Endodermal cell (in vitro differentiated cells): Measurements from ENCODE around the gene CYREN. TPM values are rescaled to one million over a fixed set of nuclear protein-coding genes. Genes with fewer than 3 reads are reported as not detected.

Source experiments
- DNase-seq: peaks from one replicate; pipeline ENCODE4 v3.0.0-alpha.2; 2017
- H3K27ac ChIP-seq: 2 replicates; pipeline ENCODE4 v1.5.1; 2013; ENCODE audit warnings: mild to moderate bottlenecking, low read depth, low read length, moderate library complexity
- H3K27me3 ChIP-seq: 2 replicates; pipeline ENCODE4 v1.6.1; 2013; ENCODE audit warnings: mild to moderate bottlenecking, low read length, moderate library complexity; ENCODE audit not compliant: insufficient read depth, control insufficient read depth, poor library complexity, severe bottlenecking
- H3K36me3 ChIP-seq: 2 replicates; pipeline ENCODE4 v1.7.0; 2013; ENCODE audit warnings: mild to moderate bottlenecking, low read length, moderate library complexity; ENCODE audit not compliant: control insufficient read depth, insufficient read depth
- H3K4me1 ChIP-seq: one replicate; pipeline ENCODE4 v1.7.0; 2013; ENCODE audit warnings: low read length; ENCODE audit not compliant: control insufficient read depth, insufficient read depth
- H3K4me3 ChIP-seq: 2 replicates; pipeline ENCODE4 v1.5.1; 2013; ENCODE audit warnings: mild to moderate bottlenecking, low read length, moderate library complexity
- H3K9ac ChIP-seq: 2 replicates; pipeline ENCODE4 v1.6.1; 2013; ENCODE audit warnings: mild to moderate bottlenecking, low read length, moderate library complexity; ENCODE audit not compliant: poor library complexity, severe bottlenecking; ENCODE audit errors: extremely low read depth
- H3K9me3 ChIP-seq: 2 replicates; pipeline ENCODE4 v1.6.1; 2013; ENCODE audit warnings: mild to moderate bottlenecking, low read length, moderate library complexity; ENCODE audit not compliant: control insufficient read depth
- H3K27ac Mint-ChIP-seq: 2 replicates; pipeline ENCODE4 v1.8.0; 2020; ENCODE audit warnings: mixed read lengths
- H3K27me3 Mint-ChIP-seq: 2 replicates; pipeline ENCODE4 v1.8.0; 2021; ENCODE audit warnings: mild to moderate bottlenecking, mixed read lengths; ENCODE audit not compliant: insufficient read depth
- H3K36me3 Mint-ChIP-seq: 2 replicates; pipeline ENCODE4 v1.8.0; 2020; ENCODE audit warnings: low read depth, mixed read lengths
- H3K4me1 Mint-ChIP-seq: 2 replicates; pipeline ENCODE4 v1.8.0; 2020; ENCODE audit warnings: mixed read lengths
- H3K4me3 Mint-ChIP-seq: 2 replicates; pipeline ENCODE4 v1.8.0; 2020; ENCODE audit warnings: mild to moderate bottlenecking, moderate library complexity, mixed read lengths
- H3K9me3 Mint-ChIP-seq: 2 replicates; pipeline ENCODE4 v1.8.0; 2020; ENCODE audit warnings: mild to moderate bottlenecking, mixed read lengths
- WGBS, 2 experiments: methylation state at CpG; one replicate each; pipeline versions ENCODE4 v1.1.5 to v1.1.7; 2013; ENCODE audit warnings: missing lambda C conversion rate in 2 of 2, mixed read lengths in 1 of 2; ENCODE audit not compliant: insufficient coverage in 1 of 2, insufficient read length in 1 of 2; 5-methylcytosine and 5-hydroxymethylcytosine counted together
- total RNA-seq, 2 donors: library from RNA; stranded (reverse); fragmentation: NEBNext Ultra II Directional in 1 of 2; extraction: Animal tissue kit (Norgen Biotek cat#: 25700) in 1 of 2; gene quantifications; 2 replicates in 1 of 2; 3 replicates in 1 of 2; pipeline ENCODE4 v1.2.1, GENCODE V29; 2021
- TF ChIP-seq, protein P1 (sequence below): fragments of 200-600 bp; sonication (generic); conservative IDR thresholded peaks from 2 replicates; pipeline ENCODE4 v1.5.0; 2021; ENCODE audit warnings: antibody characterized with exemption, mild to moderate bottlenecking

CYREN gene
- total RNA-seq, 2 donors from 2014 or later, result 60.6 to 67.8 TPM

DNA sequence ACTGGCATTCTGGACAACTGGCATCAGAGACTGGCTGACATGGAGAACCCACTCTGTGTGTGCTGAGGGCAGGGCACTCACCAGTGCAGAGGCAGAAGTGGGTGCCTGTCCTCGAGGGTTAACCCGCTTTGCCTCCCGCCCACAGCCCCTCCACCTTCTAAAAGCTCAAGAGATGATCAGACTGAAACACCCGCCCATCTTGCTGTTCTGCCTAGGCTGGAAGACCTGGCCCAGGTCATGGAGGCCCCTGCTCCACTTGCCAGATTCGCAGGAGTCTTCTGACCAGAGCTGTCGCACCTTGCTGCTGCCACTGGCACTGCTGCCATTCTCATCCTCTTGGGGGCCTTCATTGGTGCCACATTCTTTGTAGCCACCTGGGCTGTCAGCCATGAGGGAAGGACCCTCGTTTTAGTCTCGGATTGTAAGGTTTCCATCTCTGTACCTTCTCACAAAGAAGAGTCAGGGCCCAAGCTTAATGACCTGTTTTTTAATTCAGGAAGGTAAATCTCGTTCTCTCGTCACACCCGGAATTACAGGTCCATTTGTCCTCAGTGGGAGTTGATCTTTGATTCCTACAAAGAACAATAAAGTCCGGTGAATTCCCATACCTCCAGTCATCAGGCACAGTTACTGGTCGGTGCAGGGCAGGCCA lies 1.9 kb downstream of the CYREN start:
- Histone ChIP-seq H3K36me3 (peaks cover 47% of the 10 kb centered on the region), H3K27me3 (no peaks in the 10 kb centered on the region), H3K9me3 (peaks cover 2% of the 10 kb centered on the region), H3K9ac (no peak overlapping the region), H3K4me1 (no peaks in the 10 kb centered on the region), H3K27ac (no peak overlapping the region), H3K4me3 (peak overlapping the region; percentile 90)
- H3K4me3 Mint-ChIP-seq, result peak overlapping the region; percentile 76
- peak overlapping the region; percentile 90 for H3K27ac Mint-ChIP-seq
- no peak for DNase-seq
- H3K9me3 Mint-ChIP-seq, result peaks cover 3% of the 10 kb centered on the region
- peaks cover 55% of the 10 kb centered on the region for H3K36me3 Mint-ChIP-seq
- TF ChIP-seq, protein P1, sequence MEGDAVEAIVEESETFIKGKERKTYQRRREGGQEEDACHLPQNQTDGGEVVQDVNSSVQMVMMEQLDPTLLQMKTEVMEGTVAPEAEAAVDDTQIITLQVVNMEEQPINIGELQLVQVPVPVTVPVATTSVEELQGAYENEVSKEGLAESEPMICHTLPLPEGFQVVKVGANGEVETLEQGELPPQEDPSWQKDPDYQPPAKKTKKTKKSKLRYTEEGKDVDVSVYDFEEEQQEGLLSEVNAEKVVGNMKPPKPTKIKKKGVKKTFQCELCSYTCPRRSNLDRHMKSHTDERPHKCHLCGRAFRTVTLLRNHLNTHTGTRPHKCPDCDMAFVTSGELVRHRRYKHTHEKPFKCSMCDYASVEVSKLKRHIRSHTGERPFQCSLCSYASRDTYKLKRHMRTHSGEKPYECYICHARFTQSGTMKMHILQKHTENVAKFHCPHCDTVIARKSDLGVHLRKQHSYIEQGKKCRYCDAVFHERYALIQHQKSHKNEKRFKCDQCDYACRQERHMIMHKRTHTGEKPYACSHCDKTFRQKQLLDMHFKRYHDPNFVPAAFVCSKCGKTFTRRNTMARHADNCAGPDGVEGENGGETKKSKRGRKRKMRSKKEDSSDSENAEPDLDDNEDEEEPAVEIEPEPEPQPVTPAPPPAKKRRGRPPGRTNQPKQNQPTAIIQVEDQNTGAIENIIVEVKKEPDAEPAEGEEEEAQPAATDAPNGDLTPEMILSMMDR, result no peak
- peaks cover 11% of the 10 kb centered on the region for H3K4me1 Mint-ChIP-seq
- WGBS, 2 experiments, result 92 to 93% methylated on average over 10 to 13 of the region's 13 CpGs
- no peaks in the 10 kb centered on the region for H3K27me3 Mint-ChIP-seq

DNA sequence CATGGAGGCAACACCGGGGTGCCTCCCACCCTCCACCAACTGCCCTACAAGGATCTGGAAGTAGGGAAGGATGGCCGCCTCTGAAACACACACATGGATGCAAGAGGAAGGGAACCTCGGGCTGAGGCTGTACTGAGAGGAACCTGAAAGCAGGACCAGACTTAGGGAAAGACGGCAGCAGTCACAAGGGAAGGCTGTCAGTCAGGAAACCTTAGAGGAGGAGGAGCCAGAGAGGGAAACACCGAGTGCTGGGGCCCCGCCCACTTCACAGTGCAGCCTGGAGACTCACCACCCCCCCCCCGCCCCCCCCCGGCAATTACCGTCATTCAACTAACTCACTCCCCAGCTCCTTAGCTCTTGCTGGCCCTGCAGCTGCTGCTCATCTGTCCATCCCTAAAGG lies 2.5 kb downstream of the CYREN start:
- no peak overlapping the region for H3K4me3 ChIP-seq
- peaks cover 7% of the 10 kb centered on the region for H3K9me3 ChIP-seq
- Mint-ChIP-seq H3K27ac (no peak overlapping the region), H3K4me3 (no peak overlapping the region), H3K27me3 (no peaks in the 10 kb centered on the region), H3K36me3 (peaks cover 57% of the 10 kb centered on the region), H3K9me3 (peaks cover 3% of the 10 kb centered on the region), H3K4me1 (peaks cover 11% of the 10 kb centered on the region)
- TF ChIP-seq, protein P1, result no peak
- H3K4me1 ChIP-seq, result no peaks in the 10 kb centered on the region
- no peak for DNase-seq
- H3K36me3 ChIP-seq, result peaks cover 48% of the 10 kb centered on the region
- no peak overlapping the region for H3K9ac ChIP-seq
- no peaks in the 10 kb centered on the region for H3K27me3 ChIP-seq
- 84 to 96% methylated on average over 3 to 4 of the region's 9 CpGs for WGBS, 2 experiments
- H3K27ac ChIP-seq, result no peak overlapping the region

DNA sequence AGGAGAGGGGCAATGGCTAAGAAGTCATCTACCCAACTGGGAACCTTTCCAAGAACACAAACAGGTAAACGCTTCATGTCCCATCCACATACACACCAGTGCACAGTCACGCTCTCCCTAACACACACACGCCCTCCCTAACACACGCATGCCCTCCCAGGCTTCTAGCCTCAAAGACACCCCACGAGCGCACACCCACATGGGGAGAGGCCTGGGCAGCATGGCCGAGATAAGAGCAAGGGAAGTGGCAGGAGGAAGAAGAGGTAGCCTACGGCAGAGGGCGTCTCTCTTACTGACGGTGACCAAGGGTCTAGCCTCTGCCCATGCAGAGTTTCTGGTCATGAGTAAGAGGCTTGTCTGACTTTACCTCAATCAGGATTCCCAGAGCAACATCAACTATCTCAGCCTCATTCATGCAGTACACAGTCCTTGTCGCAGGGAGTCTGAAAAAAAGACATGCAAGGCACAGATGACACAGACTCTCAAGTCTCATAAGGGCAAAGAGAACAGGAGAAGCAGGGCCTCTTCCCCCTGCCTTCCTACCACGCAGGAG lies 3.1 kb downstream of the CYREN start:
- no peak for DNase-seq
- no peak overlapping the region for H3K27ac Mint-ChIP-seq
- H3K4me3 Mint-ChIP-seq, result no peak overlapping the region
- Histone ChIP-seq H3K36me3 (peaks cover 48% of the 10 kb centered on the region), H3K9ac (no peak overlapping the region), H3K4me3 (no peak overlapping the region), H3K27ac (no peak overlapping the region), H3K27me3 (no peaks in the 10 kb centered on the region), H3K9me3 (peaks cover 13% of the 10 kb centered on the region), H3K4me1 (no peaks in the 10 kb centered on the region)
- TF ChIP-seq, protein P1, result no peak
- peaks cover 9% of the 10 kb centered on the region for H3K9me3 Mint-ChIP-seq
- peaks cover 11% of the 10 kb centered on the region for H3K4me1 Mint-ChIP-seq
- 85 to 89% methylated on average over 8 to 12 of the region's 12 CpGs for WGBS, 2 experiments
- peaks cover 63% of the 10 kb centered on the region for H3K36me3 Mint-ChIP-seq
- H3K27me3 Mint-ChIP-seq, result no peaks in the 10 kb centered on the region
